GM21619 (cell line): ENCODE measurements around the gene PCDH9.
"Not testable (repeated sequence)": the region's sequence is repeated elsewhere in the genome, so short reads cannot be mapped to it uniquely, and the experiment has no call there.

Source experiments
- ATAC-seq: cut with Tn5 transposase; IDR thresholded peaks from one replicate; pipeline ENCODE4 v1.9.1; 2021; ENCODE audit not compliant: unreplicated experiment

PCDH9 gene

GRCh38 chr13:66926851-66927524 is 303.1 kb downstream of the PCDH9 start:
- ATAC-seq = no peak

DNA sequence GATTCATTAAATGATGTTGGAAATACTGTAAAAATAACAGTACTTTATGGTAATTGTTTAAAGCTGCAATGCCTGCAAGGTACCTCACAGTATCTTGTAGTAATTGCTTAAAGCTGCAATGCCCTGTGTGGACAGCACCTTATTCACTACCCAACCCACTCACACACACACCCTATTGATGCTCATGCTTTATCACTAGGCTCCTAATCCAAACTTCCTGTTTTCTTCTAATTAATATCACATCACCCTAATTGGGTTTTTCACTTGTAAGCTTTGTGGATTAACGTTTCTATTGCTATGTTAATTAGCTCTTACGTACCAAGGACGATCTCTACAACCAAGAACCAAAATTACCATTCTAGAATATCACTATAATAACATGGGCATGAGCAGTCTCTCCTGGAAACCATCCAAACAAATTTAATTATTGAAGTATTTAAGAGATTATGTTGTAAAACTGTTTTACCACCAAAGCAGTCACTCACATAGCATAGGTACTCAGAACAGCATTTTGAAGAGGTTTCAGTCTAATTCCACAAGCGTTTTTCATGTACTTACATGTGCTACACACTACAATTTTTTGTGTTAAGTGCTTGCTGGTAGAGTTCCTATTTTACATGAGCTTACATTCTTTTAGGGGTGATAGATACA is 303.8 kb downstream of the PCDH9 start:
- no peak for ATAC-seq

DNA sequence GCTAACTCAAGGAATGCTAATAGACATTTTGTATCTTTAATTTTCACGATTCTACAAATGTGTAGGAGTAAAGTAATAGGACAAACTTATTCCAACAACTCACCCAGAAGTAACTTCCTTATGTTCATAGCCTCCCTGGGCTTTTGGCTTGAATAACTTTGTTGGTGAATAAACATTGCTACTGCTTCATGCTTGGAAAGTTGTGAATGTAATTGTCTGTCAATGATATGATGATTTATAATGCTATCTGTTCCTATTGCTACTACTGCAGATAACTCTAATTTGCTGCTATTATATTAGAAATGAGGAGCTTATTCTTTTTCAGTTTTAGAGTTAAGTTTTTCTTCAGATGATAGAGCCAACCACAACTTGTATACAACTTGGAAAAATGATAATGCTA is 307.7 kb downstream of the PCDH9 start:
- no peak for ATAC-seq

DNA sequence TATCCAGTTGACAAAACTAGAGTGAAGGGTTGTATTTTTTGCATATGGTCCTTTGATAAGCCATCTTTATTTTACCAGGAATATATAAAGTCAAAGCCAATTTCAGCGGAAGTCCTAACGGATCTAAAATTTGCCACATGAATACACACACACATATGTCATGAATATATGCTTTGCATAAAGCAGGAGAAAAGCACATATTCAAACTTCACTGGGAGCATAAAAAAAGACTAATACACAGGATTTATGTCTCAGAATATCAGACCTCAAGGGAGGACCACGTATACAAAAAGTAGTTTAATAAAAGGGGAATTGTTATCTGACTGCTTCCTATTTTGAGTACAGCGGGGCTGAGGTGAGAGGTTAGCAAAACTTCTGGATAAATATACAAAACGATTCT is 308.7 kb downstream of the PCDH9 start:
- ATAC-seq = no peak

GRCh38 chr13:66915596-66916185 is 314.4 kb downstream of the PCDH9 start:
- no peak for ATAC-seq

DNA sequence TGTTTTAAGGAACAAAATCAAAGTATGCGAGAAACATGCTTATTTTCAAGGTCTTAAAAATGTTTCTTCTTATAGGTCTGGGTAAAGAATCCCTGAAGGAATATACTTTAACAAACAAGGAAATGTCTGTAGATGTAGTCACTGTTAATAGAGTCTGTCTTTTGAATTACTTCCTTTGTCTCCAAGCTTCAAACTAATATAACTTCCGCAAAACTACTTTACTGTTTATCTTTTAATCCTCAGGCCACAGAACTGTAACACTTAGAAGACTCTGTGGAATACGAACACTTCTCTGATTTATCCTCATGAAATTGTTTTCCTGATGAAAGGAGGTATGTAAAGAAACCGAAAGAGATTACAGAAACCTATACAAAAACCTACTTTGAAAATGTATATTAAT is 316.0 kb downstream of the PCDH9 start:
- no peak for ATAC-seq

GRCh38 chr13:66911411-66911939 is 318.7 kb downstream of the PCDH9 start:
- ATAC-seq = no peak

- no peak for ATAC-seq
Measured at GRCh38 chr13:66899955-66900354, 330.2 kb downstream of the PCDH9 start.

DNA sequence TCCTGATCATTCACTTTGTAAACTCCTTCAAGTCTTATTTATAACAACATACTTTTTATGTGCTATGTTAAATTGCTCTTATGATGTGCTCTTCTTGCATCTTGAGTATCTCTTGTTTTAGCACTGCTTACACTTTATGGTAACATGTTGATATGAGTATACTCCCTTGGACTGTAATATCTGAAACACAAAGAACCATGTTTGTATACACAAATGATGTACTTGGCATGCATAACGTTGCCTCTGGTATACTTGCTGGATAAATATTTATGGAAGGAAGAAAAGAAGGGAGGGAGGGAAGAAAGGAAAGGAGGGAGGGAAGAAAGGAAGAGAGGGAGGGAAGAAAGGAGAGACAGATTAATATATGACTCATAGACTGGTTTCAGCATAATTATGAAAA is 333.2 kb downstream of the PCDH9 start:
- ATAC-seq = no peak

DNA sequence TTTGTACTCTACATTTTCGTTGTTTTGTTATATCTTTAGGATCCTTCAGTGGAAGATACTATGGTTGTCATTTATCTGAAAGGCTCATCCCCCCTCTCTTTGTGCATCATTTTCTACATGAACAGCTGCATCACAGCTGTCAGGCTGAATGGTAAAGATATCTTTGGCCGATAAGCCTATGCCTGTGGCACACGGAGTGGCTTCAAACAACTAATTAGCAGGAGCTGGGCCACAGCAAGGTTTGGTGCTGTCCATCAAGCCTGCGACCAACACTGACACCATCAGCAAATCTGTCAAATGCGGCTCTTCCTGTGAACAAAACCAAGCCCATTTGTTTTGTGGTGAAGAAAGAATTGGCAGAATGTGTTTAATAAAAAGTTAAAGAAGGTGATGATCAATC is 334.4 kb downstream of the PCDH9 start:
- no peak for ATAC-seq

- no peak for ATAC-seq
Measured at GRCh38 chr13:66895320-66895719, 334.8 kb downstream of the PCDH9 start.

DNA sequence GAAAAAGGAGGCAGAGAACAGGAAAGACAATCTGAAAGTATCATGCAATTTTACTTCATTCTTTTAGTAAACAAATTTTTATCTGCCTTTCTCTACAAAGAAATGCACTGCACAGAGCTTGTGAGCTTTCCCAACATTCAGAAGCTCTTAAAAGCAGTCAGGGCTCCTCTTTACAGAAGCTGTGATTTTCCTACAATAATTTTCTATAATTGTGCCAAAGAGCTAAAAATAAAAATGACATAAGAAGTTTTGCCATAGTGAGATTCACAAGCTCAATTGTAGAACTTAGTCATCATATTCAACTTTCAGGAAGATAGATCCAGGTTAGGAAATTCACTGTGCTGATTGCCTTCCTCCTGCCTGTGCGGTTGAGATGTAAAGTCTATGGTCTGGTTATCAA is 341.4 kb downstream of the PCDH9 start:
- ATAC-seq = no peak

DNA sequence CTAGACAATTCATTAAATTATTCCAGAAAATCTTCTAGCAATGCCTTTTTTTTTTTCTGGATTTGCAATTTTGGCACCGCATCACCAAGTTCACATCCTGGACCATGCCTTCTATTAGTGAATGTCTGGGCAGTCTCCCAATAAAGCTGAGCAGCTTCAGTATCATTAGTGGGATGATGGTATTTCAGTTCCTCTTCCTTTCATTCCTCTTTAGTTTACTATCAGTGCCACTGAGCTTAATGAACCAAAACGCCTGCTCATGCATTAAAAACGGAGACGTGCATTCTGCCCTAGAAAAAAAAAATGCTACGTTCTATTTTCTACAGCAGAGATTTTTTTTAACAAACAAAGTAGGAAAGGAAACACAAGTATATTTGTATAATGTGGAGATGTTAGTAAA is 343.0 kb downstream of the PCDH9 start:
- peak; percentile 79 for ATAC-seq

DNA sequence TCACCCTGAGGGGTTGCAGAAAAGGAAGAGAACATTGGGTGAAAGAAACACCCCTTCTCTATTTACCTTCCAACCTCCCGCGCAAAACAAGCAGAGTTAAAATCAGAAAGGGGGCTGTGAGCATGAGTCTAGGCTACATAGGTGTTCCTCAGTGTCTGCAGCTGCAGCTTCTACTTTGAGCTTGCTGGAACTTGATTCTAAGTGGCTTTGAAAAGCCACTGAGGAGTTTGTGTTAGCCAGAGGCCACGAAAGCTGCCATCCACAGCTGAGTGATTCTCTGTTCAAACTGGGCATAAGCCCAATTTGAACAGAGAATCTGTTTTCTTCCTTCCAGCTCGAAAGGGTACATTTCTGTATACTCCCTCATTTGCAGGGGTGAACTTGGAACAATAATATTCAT is 343.9 kb downstream of the PCDH9 start:
- no peak for ATAC-seq

- not testable (repeated sequence) for ATAC-seq
Measured at GRCh38 chr13:66881170-66881569, 349.0 kb downstream of the PCDH9 start.

GRCh38 chr13:66879988-66880387 is 350.1 kb downstream of the PCDH9 start:
- ATAC-seq = no peak

DNA sequence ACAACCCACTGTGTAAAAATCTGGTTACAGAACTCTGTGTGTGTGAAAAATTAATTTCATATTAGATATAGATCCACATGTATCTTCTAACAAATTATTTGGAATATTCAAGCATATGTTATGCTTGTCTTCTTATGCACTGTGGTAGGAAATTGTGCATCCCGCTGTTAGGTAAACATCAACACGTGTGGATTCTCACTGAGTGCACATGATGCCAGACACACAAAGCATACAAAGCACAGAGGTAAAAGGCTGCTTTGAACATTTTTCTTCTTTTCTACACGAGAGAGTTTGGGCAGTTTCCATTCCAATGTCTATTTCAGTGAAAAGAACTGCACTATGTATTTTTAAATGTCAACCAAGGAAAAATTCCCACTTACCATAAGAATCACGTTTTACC is 354.9 kb downstream of the PCDH9 start:
- no peak for ATAC-seq

GRCh38 chr13:66864627-66865026 is 365.5 kb downstream of the PCDH9 start:
- ATAC-seq = no peak

GRCh38 chr13:66860878-66861417 is 369.2 kb downstream of the PCDH9 start:
- ATAC-seq = no peak

GRCh38 chr13:66859934-66860877 is 369.9 kb downstream of the PCDH9 start:
- no peak for ATAC-seq

GRCh38 chr13:66859078-66859477 is 371.1 kb downstream of the PCDH9 start:
- no peak for ATAC-seq
